Right atrium auricular region (tissue), 2 donors: Measurements from ENCODE around the gene ANO6. TPM values are rescaled to one million over a fixed set of nuclear protein-coding genes. Genes with fewer than 3 reads are reported as not detected.

Experiments
- DNase-seq: peaks from one replicate; pipeline ENCODE4 v3.0.0-alpha.2; 2019; ENCODE audit warnings: low spot score
- H3K27ac ChIP-seq, 2 donors: fragments of 200-600 bp; sonication (generic); 1 replicate in 1 of 2; 2 replicates in 1 of 2; pipeline ENCODE4 v1.5.1; 2016 to 2019
- H3K27me3 ChIP-seq, 2 donors: fragments of 200-600 bp; sonication (generic); one replicate each; pipeline versions ENCODE4 v1.5.1 to v1.6.0; 2017 to 2019
- H3K36me3 ChIP-seq: fragments of 200-600 bp; sonication (generic); one replicate; pipeline ENCODE4 v1.5.1; 2016
- H3K4me1 ChIP-seq, 2 donors: fragments of 200-600 bp; sonication (generic); one replicate each; pipeline versions ENCODE4 v1.5.1 to v1.6.0; 2017 to 2019
- H3K4me3 ChIP-seq, 2 donors: fragments of 200-600 bp; sonication (generic); 1 replicate in 1 of 2; 2 replicates in 1 of 2; pipeline ENCODE4 v1.5.1; 2017 to 2019; ENCODE audit warnings: mild to moderate bottlenecking in 1 of 2, moderate library complexity in 1 of 2
- H3K9me3 ChIP-seq, 2 donors: fragments of 200-600 bp; sonication (generic); one replicate each; pipeline ENCODE4 v1.5.1; 2019
- CTCF ChIP-seq, 2 donors: fragments of 200-600 bp; sonication (generic); IDR thresholded peaks; one replicate each; pipeline ENCODE4 v1.5.1; 2019; ENCODE audit warnings: antibody characterized with exemption in 2 of 2
- total RNA-seq, 2 donors: library from RNA; depleted of rRNA; stranded (reverse); fragments of >200 nt; gene quantifications; one replicate each; pipeline ENCODE4 v1.1.0, GENCODE V29; 2016

The ANO6 gene
- total RNA-seq, 2 donors from 2014 or later, result 48.1 to 49.5 TPM

- no peak overlapping the region for H3K4me3 ChIP-seq
- H3K36me3 ChIP-seq, result no peaks in the 10 kb centered on the region
- no peaks in the 10 kb centered on the region for H3K27me3 ChIP-seq
- no peak for DNase-seq
- TF ChIP-seq CTCF (IDR thresholded peaks at IDR 0.05), result no peak
- H3K27ac ChIP-seq, result peak overlapping the region; percentile 44 to 65
- peaks cover 0 to 60% of the 10 kb centered on the region in 2 donors for H3K4me1 ChIP-seq
- no peaks in the 10 kb centered on the region for H3K9me3 ChIP-seq
Observed at GRCh38 chr12:45304514-45305178, 88.8 kb downstream of the ANO6 start.

- no peaks in the 10 kb centered on the region for H3K27me3 ChIP-seq
- no peaks in the 10 kb centered on the region for H3K36me3 ChIP-seq
- H3K4me1 ChIP-seq, result peaks cover 0 to 71% of the 10 kb centered on the region in 2 donors
- H3K9me3 ChIP-seq, result no peaks in the 10 kb centered on the region
- TF ChIP-seq CTCF (IDR thresholded peaks at IDR 0.05), result no peak
- DNase-seq, result no peak
- peak overlapping the region; percentile 14 to 65 for H3K27ac ChIP-seq
- H3K4me3 ChIP-seq, result no peak overlapping the region
Observed at GRCh38 chr12:45305907-45306306, 90.0 kb downstream of the ANO6 start.

DNA sequence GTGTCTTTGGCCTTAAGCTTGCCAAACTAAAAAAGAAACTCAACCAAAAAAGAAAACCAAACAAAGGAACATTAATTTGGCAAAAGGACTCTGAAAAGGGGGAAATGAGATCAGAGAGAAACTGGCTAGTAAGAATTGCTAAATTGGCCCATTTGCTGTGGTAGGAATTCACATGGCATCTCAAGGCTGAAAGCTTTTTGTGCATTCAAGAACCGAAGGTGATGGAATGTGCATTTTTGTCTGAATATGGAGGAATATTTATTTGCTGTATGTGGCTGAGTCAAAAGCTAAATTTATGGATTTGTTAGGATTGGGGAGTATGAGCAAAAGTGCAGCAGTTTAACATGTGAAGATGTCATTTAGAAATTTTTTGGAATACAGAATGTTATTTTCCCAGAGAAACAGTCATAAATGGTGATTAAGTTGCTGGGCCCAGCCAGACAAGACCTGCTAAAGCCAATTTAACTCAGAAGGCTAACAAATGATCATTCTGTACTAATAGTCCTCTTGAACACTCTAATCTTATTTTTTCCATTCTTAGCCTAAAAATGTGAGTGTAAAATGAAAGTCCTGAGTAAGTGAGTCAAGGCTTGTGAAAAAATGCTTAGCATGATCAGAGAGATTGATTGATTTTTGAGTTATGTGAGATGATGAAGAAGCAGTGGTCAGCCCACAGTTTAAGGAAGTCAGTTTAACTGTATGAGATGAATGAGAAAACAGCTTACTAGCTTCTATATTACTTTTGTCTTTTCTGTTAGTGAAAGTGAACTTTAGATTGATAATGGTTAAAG lies 94.1 kb downstream of the ANO6 start:
- H3K36me3 ChIP-seq, result no peaks in the 10 kb centered on the region
- peaks cover 0 to 61% of the 10 kb centered on the region in 2 donors for H3K4me1 ChIP-seq
- no peak for DNase-seq
- H3K9me3 ChIP-seq, result no peaks in the 10 kb centered on the region
- no peak for TF ChIP-seq CTCF (IDR thresholded peaks at IDR 0.05)
- H3K27ac ChIP-seq, result peak overlapping the region; percentile 62 to 63
- H3K4me3 ChIP-seq, result no peak overlapping the region
- H3K27me3 ChIP-seq, result no peaks in the 10 kb centered on the region

GRCh38 chr12:45310627-45310968 lies 94.7 kb downstream of the ANO6 start:
- DNase-seq, result no peak
- Histone ChIP-seq H3K27ac (peak overlapping the region; percentile 62 to 63), H3K4me3 (no peak overlapping the region), H3K36me3 (peaks cover under 1% of the 10 kb centered on the region), H3K27me3 (no peaks in the 10 kb centered on the region), H3K9me3 (no peaks in the 10 kb centered on the region), H3K4me1 (peaks cover 0 to 55% of the 10 kb centered on the region in 2 donors)
- TF ChIP-seq CTCF (IDR thresholded peaks at IDR 0.05), result no peak

- DNase-seq, result no peak
- Histone ChIP-seq H3K9me3 (no peaks in the 10 kb centered on the region), H3K4me3 (no peak overlapping the region), H3K4me1 (peaks cover 0 to 46% of the 10 kb centered on the region in 2 donors), H3K27me3 (no peaks in the 10 kb centered on the region), H3K27ac (no peak overlapping the region), H3K36me3 (peaks cover 8% of the 10 kb centered on the region)
- no peak for TF ChIP-seq CTCF (IDR thresholded peaks at IDR 0.05)
Observed at GRCh38 chr12:45312012-45312411, 96.1 kb downstream of the ANO6 start.
